WI38 (cell line): Measurements from ENCODE around the gene SPOCK3.
"Not testable (repeated sequence)": the region's sequence is repeated elsewhere in the genome, so short reads cannot be mapped to it uniquely, and the experiment has no call there.

Experiments
- H3K4me3 ChIP-seq: 2 replicates; pipeline ENCODE4 v1.5.1; 2011; ENCODE audit warnings: low read depth, mild to moderate bottlenecking, control low read depth, low read length
- TF ChIP-seq, protein P1 (sequence below): IDR thresholded peaks from 2 replicates; pipeline ENCODE4 v1.5.1; 2012; ENCODE audit warnings: low read depth, mild to moderate bottlenecking, control low read depth, low read length

SPOCK3 gene

DNA sequence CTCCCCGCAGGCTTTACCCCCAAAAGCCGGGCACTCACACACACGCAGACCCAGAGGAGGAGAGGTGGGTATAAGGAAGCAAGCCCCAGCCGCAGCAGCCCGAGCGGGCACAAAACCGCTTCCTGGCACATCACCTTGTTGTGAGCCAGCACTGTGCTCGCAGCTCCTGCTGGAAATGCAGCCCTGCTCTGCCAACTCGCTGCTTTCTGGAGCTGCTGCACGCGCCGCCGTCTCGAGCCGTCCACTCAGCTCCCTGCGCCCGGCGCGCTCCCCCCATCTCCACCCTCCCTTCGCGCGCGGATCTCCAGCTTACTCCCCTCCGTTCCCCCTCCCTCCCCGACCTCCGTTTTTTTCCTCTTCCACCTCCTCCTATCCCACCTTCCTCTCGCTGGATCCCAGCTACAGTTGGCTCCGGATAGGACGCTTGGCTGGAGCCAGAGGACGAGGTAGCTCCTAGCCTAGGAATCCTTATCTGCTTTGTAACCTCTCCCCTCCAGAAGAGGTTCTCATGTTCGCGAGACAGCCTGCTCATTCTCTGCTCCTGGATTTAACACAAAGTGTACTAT, at the start of gene SPOCK3:
SPOCK3 (minus strand) TSS at position 179 of the 566 bp plus-strand sequence.
- H3K4me3 ChIP-seq: no peak within 1 kb of the TSS
- TF ChIP-seq, protein P1, sequence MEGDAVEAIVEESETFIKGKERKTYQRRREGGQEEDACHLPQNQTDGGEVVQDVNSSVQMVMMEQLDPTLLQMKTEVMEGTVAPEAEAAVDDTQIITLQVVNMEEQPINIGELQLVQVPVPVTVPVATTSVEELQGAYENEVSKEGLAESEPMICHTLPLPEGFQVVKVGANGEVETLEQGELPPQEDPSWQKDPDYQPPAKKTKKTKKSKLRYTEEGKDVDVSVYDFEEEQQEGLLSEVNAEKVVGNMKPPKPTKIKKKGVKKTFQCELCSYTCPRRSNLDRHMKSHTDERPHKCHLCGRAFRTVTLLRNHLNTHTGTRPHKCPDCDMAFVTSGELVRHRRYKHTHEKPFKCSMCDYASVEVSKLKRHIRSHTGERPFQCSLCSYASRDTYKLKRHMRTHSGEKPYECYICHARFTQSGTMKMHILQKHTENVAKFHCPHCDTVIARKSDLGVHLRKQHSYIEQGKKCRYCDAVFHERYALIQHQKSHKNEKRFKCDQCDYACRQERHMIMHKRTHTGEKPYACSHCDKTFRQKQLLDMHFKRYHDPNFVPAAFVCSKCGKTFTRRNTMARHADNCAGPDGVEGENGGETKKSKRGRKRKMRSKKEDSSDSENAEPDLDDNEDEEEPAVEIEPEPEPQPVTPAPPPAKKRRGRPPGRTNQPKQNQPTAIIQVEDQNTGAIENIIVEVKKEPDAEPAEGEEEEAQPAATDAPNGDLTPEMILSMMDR: no peak

DNA sequence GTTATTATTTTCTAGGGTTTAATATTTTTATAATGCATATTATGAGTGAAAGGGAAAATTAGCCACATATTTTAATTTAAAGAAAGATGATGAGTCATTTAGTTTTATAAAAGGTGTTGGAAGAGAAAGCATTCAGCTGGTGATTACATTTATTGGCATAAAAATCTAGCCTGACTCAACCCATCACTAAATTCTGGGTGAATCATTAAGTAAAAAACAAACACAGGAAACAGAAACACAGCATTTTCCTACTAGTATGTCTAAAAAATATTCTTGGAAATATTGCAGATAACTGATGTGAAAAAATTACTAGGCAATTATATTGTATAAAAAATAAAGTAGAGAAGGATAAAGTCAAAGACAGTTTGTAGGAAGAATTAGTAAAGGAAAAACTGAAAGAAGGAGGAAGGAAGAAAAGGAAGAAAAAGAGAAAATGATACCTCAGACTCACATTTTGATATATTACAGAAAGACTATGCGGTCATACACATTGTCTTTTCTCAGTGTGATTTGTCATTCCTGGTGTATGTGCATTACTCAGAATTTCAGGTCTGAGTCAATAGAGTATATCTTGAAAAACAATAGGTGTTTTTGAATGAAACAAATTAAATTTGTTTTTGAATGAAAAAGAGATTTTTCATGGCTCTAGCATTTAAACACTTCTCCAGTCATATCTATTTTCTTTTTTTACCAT, 48.0 kb upstream of the SPOCK3 start:
- H3K4me3 ChIP-seq: no peak overlapping the region
- TF ChIP-seq, protein P1: no peak

DNA sequence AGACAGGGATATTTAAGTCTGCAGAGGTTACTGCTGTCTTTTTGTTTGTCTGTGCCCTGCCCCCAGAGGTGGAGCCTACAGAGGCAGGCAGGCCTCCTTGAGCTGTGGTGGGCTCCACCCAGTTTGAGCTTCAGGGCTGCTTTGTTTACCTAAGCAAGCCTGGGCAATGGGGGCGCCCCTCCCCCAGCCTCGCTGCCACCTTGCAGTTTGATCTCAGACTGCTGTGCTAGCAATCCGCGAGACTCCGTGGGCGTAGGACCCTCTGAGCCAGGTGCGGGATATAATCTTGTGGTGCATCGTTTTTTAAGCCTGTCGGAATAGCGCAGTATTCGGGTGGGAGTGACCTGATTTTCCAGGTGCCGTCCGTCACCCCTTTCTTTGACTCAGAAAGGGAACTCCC, 47.3 kb upstream of the SPOCK3 start:
- H3K4me3 ChIP-seq: not testable (repeated sequence)

DNA sequence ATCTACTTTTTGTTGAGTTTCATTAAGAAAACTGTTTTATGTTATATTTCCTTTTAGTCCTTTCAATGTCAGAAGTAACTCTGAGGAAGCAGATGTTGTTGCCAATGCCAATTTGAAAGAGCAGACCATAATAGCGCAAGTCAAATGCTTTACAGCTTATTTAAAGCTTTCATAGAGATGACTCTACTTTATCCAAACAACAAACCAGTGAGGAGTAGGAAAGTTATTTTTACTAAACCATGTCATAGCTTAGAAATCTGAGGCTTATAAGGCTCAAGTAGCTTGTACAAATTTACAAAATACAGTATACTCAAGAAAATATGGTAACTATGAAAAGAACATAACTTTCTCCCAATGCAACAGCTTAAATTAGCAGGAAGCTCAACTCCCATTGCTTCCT, 40.1 kb upstream of the SPOCK3 start:
- H3K4me3 ChIP-seq: no peak overlapping the region

DNA sequence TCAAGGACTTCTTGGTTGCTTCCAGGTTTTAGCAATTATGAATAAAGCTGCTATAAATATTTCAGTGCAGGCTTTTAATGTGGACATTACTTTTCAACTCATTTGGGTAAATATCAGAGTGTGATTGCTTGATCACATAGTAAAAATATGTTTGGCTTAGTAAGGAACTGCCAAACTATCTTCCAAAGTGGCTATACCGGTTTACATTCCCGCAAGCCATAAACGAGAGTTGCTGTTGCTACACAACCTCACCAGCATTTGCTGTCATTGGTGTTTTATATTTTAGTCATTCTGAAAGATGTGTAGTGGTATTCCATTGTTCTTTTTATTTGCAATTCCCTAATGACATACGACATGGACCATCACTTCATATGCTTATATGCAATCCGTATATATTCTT, 30.9 kb upstream of the SPOCK3 start:
- TF ChIP-seq, protein P1: no peak
- H3K4me3 ChIP-seq: no peak overlapping the region

More for the DNA sequence above, 40.1 kb upstream of the SPOCK3 start:
- TF ChIP-seq, protein P1: no peak

DNA sequence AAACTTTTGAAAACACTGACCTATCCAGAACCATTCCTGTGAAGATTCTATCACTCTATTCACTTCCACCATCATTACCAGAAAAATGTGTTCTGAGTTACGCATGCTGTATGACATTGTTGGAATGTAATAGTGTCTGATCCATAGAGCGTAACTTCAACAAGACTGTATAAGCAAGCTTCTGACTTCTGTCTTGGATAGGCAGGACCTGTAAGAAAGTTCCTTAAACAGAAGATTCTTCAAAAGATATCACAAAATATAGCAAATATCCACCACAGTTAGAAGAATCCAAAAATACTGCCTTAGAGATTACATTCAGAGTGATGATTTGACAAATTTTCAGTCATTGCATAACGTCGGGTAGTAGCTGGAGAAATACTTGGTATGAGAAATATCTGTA, 14.0 kb upstream of the SPOCK3 start:
- TF ChIP-seq, protein P1: no peak

DNA sequence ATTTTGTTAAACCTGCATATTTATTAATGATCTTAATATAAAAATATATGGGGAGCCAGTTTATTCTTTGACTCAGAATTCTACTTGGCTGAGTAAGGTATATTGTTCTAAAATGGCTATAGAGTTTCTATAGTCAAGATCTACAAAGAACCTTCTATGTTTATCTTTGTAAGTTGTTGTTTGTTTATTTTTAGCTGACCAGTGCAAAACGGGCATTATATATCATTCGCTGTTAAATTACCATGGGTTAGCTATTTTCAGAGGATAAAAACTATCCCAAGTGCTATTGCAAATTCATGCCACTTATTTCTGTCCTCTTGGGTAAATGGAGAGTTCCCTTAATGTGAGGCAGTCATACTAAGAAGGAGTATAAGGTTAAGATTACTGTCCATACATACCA, 5.3 kb upstream of the SPOCK3 start:
- H3K4me3 ChIP-seq: no peak overlapping the region
- TF ChIP-seq, protein P1: no peak

More for the DNA sequence above, 14.0 kb upstream of the SPOCK3 start:
- no peak overlapping the region for H3K4me3 ChIP-seq
